ENCODE measurements around the gene SDK1. TPM values are rescaled to one million over a fixed set of nuclear protein-coding genes. Genes with fewer than 3 reads are reported as not detected.

The SDK1 gene
- total and polyA plus RNA-seq, 7 donors = 0.31 to 2.4 (median 1.3) TPM

DNA sequence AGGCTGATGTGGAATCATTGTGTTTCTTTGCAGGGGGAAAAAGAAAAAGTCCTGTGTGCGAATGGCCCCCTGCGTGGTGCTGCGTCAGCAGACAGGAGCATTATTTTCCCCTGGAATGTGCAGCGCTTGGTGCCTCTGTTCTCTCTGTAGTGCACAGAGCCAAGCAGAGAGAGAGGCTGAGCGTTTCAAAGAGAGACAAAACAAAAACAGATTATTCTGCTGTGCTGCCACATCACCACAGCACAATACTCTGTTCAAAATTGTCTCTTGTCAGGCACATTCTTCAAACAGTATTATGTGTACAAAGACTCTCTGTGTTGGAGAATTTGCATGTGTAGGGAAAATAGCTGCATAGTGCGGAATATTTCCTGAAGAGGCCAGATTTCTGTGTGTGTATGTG lies 609.0 kb downstream of the SDK1 start:
- intact Hi-C loops (cut with DNase I) = no loop called here
- H3K9me3 ChIP-seq = no peaks in the 10 kb centered on the region
- no peaks in the 10 kb centered on the region for H3K4me1 ChIP-seq
- H3K36me3 ChIP-seq (ENCODE audit: insufficient read depth in 1 of 2, low read depth in 1 of 2) = no peaks in the 10 kb centered on the region
- DNase-seq (no peak), ATAC-seq (no peak)
- H3K4me3 ChIP-seq = no peak overlapping the region
- no peaks in the 10 kb centered on the region for H3K27me3 ChIP-seq (ENCODE audit: insufficient read depth in 3 of 3, low read length in 2 of 3)
- H3K27ac ChIP-seq = no peak overlapping the region
- TF ChIP-seq, protein P1, sequence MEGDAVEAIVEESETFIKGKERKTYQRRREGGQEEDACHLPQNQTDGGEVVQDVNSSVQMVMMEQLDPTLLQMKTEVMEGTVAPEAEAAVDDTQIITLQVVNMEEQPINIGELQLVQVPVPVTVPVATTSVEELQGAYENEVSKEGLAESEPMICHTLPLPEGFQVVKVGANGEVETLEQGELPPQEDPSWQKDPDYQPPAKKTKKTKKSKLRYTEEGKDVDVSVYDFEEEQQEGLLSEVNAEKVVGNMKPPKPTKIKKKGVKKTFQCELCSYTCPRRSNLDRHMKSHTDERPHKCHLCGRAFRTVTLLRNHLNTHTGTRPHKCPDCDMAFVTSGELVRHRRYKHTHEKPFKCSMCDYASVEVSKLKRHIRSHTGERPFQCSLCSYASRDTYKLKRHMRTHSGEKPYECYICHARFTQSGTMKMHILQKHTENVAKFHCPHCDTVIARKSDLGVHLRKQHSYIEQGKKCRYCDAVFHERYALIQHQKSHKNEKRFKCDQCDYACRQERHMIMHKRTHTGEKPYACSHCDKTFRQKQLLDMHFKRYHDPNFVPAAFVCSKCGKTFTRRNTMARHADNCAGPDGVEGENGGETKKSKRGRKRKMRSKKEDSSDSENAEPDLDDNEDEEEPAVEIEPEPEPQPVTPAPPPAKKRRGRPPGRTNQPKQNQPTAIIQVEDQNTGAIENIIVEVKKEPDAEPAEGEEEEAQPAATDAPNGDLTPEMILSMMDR (IDR thresholded peaks at IDR 0.05) = no peak
- whole genome bisulfite sequencing, 3 donors = 91 to 92% (median 92%) methylated on average over 6 of the region's 6 CpGs

- no peaks in the 10 kb centered on the region for H3K27me3 ChIP-seq (ENCODE audit: insufficient read depth in 3 of 3, low read length in 2 of 3)
- intact Hi-C loops (cut with DNase I) = no loop called here
- no peak overlapping the region for H3K4me3 ChIP-seq
- WGBS, 3 donors = 85 to 88% (median 86%) methylated on average over 4 of the region's 4 CpGs
- ATAC-seq (no peak), DNase-seq (no peak)
- no peaks in the 10 kb centered on the region for H3K9me3 ChIP-seq
- H3K4me1 ChIP-seq = no peaks in the 10 kb centered on the region
- no peak overlapping the region for H3K27ac ChIP-seq
- no peaks in the 10 kb centered on the region for H3K36me3 ChIP-seq (ENCODE audit: insufficient read depth in 1 of 2, low read depth in 1 of 2)
- TF ChIP-seq, protein P1 (IDR thresholded peaks at IDR 0.05) = no peak
Observed at GRCh38 chr7:3911685-3912084, 610.6 kb downstream of the SDK1 start.

GRCh38 chr7:3912291-3912690 lies 611.2 kb downstream of the SDK1 start:
- WGBS, 3 donors = 86 to 87% (median 86%) methylated on average over 7 of the region's 7 CpGs
- H3K4me1 ChIP-seq = no peaks in the 10 kb centered on the region
- TF ChIP-seq, protein P1 (IDR thresholded peaks at IDR 0.05) = no peak
- H3K27ac ChIP-seq = no peak overlapping the region
- H3K27me3 ChIP-seq (ENCODE audit: insufficient read depth in 3 of 3, low read length in 2 of 3) = no peaks in the 10 kb centered on the region
- H3K4me3 ChIP-seq = no peak overlapping the region
- intact Hi-C loops (cut with DNase I) = no loop called here
- no peaks in the 10 kb centered on the region for H3K9me3 ChIP-seq
- DNase-seq = no peak
- no peaks in the 10 kb centered on the region for H3K36me3 ChIP-seq (ENCODE audit: insufficient read depth in 1 of 2, low read depth in 1 of 2)
- no peak for ATAC-seq

GRCh38 chr7:3914051-3914775 lies 613.2 kb downstream of the SDK1 start:
- ATAC-seq (peak in 2 of 4 donors; percentile 45 to 64), DNase-seq (no peak)
- no peaks in the 10 kb centered on the region for H3K36me3 ChIP-seq (ENCODE audit: insufficient read depth in 1 of 2, low read depth in 1 of 2)
- no peaks in the 10 kb centered on the region for H3K9me3 ChIP-seq
- no peak overlapping the region for H3K27ac ChIP-seq
- H3K4me1 ChIP-seq = no peaks in the 10 kb centered on the region
- H3K4me3 ChIP-seq = no peak overlapping the region
- intact Hi-C loops (cut with DNase I) = no loop called here
- WGBS, 3 donors = 72 to 76% (median 76%) methylated on average over 8 of the region's 8 CpGs
- H3K27me3 ChIP-seq (ENCODE audit: insufficient read depth in 3 of 3, low read length in 2 of 3) = no peaks in the 10 kb centered on the region
- TF ChIP-seq, protein P1 (IDR thresholded peaks at IDR 0.05) = no peak

All from psoas muscle (tissue), 8 donors.